ENCODE data around the gene CACNA1C.

GRCh38 chr12:2023365-2023764 is 29.4 kb upstream of the CACNA1C start:
- TF ChIP-seq EZH2 (IDR thresholded peaks at IDR 0.05; ENCODE audit: borderline replicate concordance, low read length) = no peak
- TF ChIP-seq CTCF (conservative IDR thresholded peaks at IDR 0.05 in 1 of 2, IDR thresholded peaks at IDR 0.05 in 1 of 2; ENCODE audit: extremely low read depth in 1 of 2, insufficient read depth in 1 of 2, low read depth in 1 of 2, low read length in 2 of 2) = no peak
